ENCODE measurements around the gene TMEM201. TPM values are rescaled to one million over a fixed set of nuclear protein-coding genes. Genes with fewer than 3 reads are reported as not detected.

The TMEM201 gene
- total RNA-seq, 2 donors from 2014 or later: 5.1 to 18.1 TPM

- H3K27ac ChIP-seq: peak overlapping the region; percentile 23
- TF ChIP-seq CTCF (IDR thresholded peaks at IDR 0.05): no peak
Measured at GRCh38 chr1:9630331-9631111, 41.8 kb downstream of the TMEM201 start.

GRCh38 chr1:9631613-9632012 is 42.9 kb downstream of the TMEM201 start:
- Histone ChIP-seq H3K9me3 (no peaks in the 10 kb centered on the region), H3K9ac (ENCODE audit: low read depth in 2 of 2, low read length in 2 of 2) (no peak overlapping the region), H3K4me1 (no peaks in the 10 kb centered on the region), H3K36me3 (no peaks in the 10 kb centered on the region), H3K4me3 (no peak overlapping the region), H3K27me3 (no peaks in the 10 kb centered on the region), H3K27ac (no peak overlapping the region)
- no peak for DNase-seq
- TF ChIP-seq CTCF (IDR thresholded peaks at IDR 0.05): no peak
- intact Hi-C loops (cut with DNase I): no loop called here

More at GRCh38 chr1:9630331-9631111, 41.8 kb downstream of the TMEM201 start:
- DNase-seq: no peak
- Histone ChIP-seq H3K36me3 (no peaks in the 10 kb centered on the region), H3K4me3 (peak overlapping the region; percentile 1), H3K27me3 (no peaks in the 10 kb centered on the region), H3K9me3 (no peaks in the 10 kb centered on the region), H3K9ac (ENCODE audit: low read depth in 2 of 2, low read length in 2 of 2) (peak overlapping the region in 1 of 2 donors; percentile 49), H3K4me1 (no peaks in the 10 kb centered on the region)
- intact Hi-C loops (cut with DNase I): no loop called here

- no peak overlapping the region for H3K4me3 ChIP-seq
- no peak for DNase-seq
- no peaks in the 10 kb centered on the region for H3K27me3 ChIP-seq
- no peaks in the 10 kb centered on the region for H3K9me3 ChIP-seq
- no peak overlapping the region for H3K9ac ChIP-seq (ENCODE audit: low read depth in 2 of 2, low read length in 2 of 2)
- H3K36me3 ChIP-seq: no peaks in the 10 kb centered on the region
- no peak for TF ChIP-seq CTCF (IDR thresholded peaks at IDR 0.05)
- no peaks in the 10 kb centered on the region for H3K4me1 ChIP-seq
- intact Hi-C loops (cut with DNase I): no loop called here
- no peak overlapping the region for H3K27ac ChIP-seq
Measured at GRCh38 chr1:9633493-9633892, 44.8 kb downstream of the TMEM201 start.

GRCh38 chr1:9634582-9634981 is 45.9 kb downstream of the TMEM201 start:
- no peaks in the 10 kb centered on the region for H3K4me1 ChIP-seq
- no peak overlapping the region for H3K27ac ChIP-seq
- H3K9ac ChIP-seq (ENCODE audit: low read depth in 2 of 2, low read length in 2 of 2): no peak overlapping the region
- TF ChIP-seq CTCF (IDR thresholded peaks at IDR 0.05): no peak
- no peak for DNase-seq
- H3K9me3 ChIP-seq: no peaks in the 10 kb centered on the region
- no peaks in the 10 kb centered on the region for H3K36me3 ChIP-seq
- intact Hi-C loops (cut with DNase I): no loop called here
- no peaks in the 10 kb centered on the region for H3K27me3 ChIP-seq
- no peak overlapping the region for H3K4me3 ChIP-seq

- Histone ChIP-seq H3K4me3 (no peak overlapping the region), H3K9me3 (no peaks in the 10 kb centered on the region), H3K4me1 (no peaks in the 10 kb centered on the region), H3K27ac (no peak overlapping the region), H3K27me3 (no peaks in the 10 kb centered on the region), H3K9ac (ENCODE audit: low read depth in 2 of 2, low read length in 2 of 2) (no peak overlapping the region), H3K36me3 (no peaks in the 10 kb centered on the region)
- no peak for DNase-seq
- intact Hi-C loops (cut with DNase I): no loop called here
- TF ChIP-seq CTCF (IDR thresholded peaks at IDR 0.05): no peak
Measured at GRCh38 chr1:9639227-9639626, 50.5 kb downstream of the TMEM201 start.
